Measurements from ENCODE around the gene APOM.
A peak's percentile ranks its signal among the peaks of the same experiment; 100 is the strongest.

Gene APOM

GRCh38 chr6:31633447-31633846, 22.2 kb upstream of the APOM start:
- no peaks in the 10 kb centered on the region for H3K27me3 Mint-ChIP-seq (ENCODE audit: low read depth)

DNA sequence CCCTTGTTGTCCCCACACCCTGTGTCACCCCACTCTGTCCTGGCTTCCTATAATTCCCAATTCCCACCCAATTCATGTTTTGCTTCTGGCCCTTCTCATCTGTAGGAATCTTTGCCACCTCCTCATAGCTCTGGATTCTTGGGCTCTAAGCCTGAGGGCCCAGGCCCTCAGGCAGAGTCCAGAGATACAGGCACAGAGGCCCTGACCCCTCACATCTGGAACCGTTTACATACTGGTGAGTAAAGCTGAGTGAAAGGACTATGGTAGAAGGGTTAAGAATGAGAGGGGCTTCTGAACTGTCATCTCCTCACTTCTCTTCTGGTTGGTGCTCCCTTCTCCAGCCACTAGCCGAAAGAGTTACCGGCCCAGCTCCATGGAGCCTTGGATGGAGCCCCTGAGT, 21.6 kb upstream of the APOM start:
- Mint-ChIP-seq H3K36me3 (ENCODE audit: low read depth) (peaks cover 77% of the 10 kb centered on the region), H3K9me3 (no peaks in the 10 kb centered on the region), H3K4me3 (no peak overlapping the region), H3K4me1 (no peaks in the 10 kb centered on the region), H3K27me3 (ENCODE audit: low read depth) (no peaks in the 10 kb centered on the region), H3K27ac (peak overlapping the region in 2 of 3 experiments; percentile 23 to 63)
- TF ChIP-seq CTCF (IDR thresholded peaks at IDR 0.05; ENCODE audit: unreplicated experiment in 3 of 3): no peak

More at GRCh38 chr6:31633447-31633846, 22.2 kb upstream of the APOM start:
- no peak for TF ChIP-seq CTCF (IDR thresholded peaks at IDR 0.05; ENCODE audit: unreplicated experiment in 3 of 3)
- H3K4me1 Mint-ChIP-seq: no peaks in the 10 kb centered on the region
- H3K27ac Mint-ChIP-seq: no peak overlapping the region
- H3K4me3 Mint-ChIP-seq: no peak overlapping the region
- H3K36me3 Mint-ChIP-seq (ENCODE audit: low read depth): peaks cover 79% of the 10 kb centered on the region
- H3K9me3 Mint-ChIP-seq: no peaks in the 10 kb centered on the region

DNA sequence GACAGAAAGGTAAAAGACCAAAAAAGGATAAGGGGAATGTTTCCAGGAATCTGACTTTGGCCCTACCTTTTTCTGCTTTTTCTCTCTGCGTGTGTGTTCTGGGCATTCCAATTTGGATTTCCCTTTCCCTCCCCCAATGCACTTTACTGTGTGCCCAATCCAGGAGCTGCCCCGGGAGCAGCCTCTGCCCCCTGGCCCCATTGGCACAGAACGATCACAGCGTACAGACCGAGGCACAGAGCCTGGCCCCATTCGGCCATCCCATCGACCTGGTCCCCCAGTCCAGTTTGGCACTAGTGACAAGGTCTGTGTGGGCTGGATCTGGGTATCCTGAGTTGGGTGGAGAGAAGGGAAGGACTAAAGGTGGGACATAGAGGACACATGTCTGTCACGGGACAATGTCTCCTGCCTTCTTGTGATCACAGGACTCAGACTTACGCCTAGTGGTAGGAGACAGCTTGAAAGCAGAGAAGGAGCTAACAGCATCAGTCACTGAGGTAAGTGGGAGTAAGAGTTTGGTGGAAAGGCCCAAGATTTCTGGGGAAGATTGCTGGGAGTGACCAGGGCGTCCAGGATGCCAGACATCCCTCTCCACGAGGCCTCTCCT, 20.6 kb upstream of the APOM start:
- H3K4me1 Mint-ChIP-seq: no peaks in the 10 kb centered on the region
- H3K4me3 Mint-ChIP-seq: no peak overlapping the region
- TF ChIP-seq CTCF (IDR thresholded peaks at IDR 0.05; ENCODE audit: unreplicated experiment in 3 of 3): no peak
- peak overlapping the region in 2 of 3 experiments; percentile 10 to 23 for H3K27ac Mint-ChIP-seq
- H3K27me3 Mint-ChIP-seq (ENCODE audit: low read depth): no peaks in the 10 kb centered on the region
- no peaks in the 10 kb centered on the region for H3K9me3 Mint-ChIP-seq
- peaks cover 75% of the 10 kb centered on the region for H3K36me3 Mint-ChIP-seq (ENCODE audit: low read depth)

- Mint-ChIP-seq H3K27me3 (ENCODE audit: low read depth) (no peaks in the 10 kb centered on the region), H3K9me3 (no peaks in the 10 kb centered on the region), H3K36me3 (ENCODE audit: low read depth) (peaks cover 78% of the 10 kb centered on the region), H3K27ac (peak overlapping the region in 2 of 3 experiments; percentile 31 to 52), H3K4me1 (no peaks in the 10 kb centered on the region), H3K4me3 (no peak overlapping the region)
- TF ChIP-seq CTCF (IDR thresholded peaks at IDR 0.05; ENCODE audit: unreplicated experiment in 3 of 3): no peak
Measured at GRCh38 chr6:31636698-31637596, 18.7 kb upstream of the APOM start.

GRCh38 chr6:31639043-31639442, 16.7 kb upstream of the APOM start:
- H3K9me3 Mint-ChIP-seq: no peaks in the 10 kb centered on the region
- H3K4me3 Mint-ChIP-seq: no peak overlapping the region
- H3K36me3 Mint-ChIP-seq (ENCODE audit: low read depth): peaks cover 76% of the 10 kb centered on the region
- H3K4me1 Mint-ChIP-seq: no peaks in the 10 kb centered on the region
- no peaks in the 10 kb centered on the region for H3K27me3 Mint-ChIP-seq (ENCODE audit: low read depth)
- peak overlapping the region in 2 of 3 experiments; percentile 20 to 54 for H3K27ac Mint-ChIP-seq
- TF ChIP-seq CTCF (IDR thresholded peaks at IDR 0.05; ENCODE audit: unreplicated experiment in 3 of 3): no peak

Data from nephron (organoid).